Measurements from ENCODE around the gene TLE6.
"Not testable (repeated sequence)": the region's sequence is repeated elsewhere in the genome, so short reads cannot be mapped to it uniquely, and the experiment has no call there.

The TLE6 gene

GRCh38 chr19:3031607-3031867, 54.2 kb downstream of the TLE6 start:
- DNase-seq = no peak

GRCh38 chr19:3033595-3034405, 56.4 kb downstream of the TLE6 start:
- DNase-seq = no peak

DNA sequence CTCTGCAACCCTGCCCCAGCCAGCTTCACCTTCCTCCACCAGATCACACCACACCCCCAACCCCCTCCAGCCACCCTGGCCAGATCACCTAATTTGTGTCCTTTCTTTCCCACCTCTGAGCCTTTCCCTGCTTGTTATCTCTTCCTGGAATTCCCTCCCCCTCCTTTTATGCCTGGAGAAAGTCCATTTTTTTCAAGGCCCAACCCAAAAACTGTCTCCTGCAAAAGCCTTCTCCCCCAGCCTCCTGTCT, 57.0 kb downstream of the TLE6 start:
- no peak for DNase-seq

- DNase-seq = peak; percentile 57
Observed at GRCh38 chr19:3034656-3035541, 57.5 kb downstream of the TLE6 start.

DNA sequence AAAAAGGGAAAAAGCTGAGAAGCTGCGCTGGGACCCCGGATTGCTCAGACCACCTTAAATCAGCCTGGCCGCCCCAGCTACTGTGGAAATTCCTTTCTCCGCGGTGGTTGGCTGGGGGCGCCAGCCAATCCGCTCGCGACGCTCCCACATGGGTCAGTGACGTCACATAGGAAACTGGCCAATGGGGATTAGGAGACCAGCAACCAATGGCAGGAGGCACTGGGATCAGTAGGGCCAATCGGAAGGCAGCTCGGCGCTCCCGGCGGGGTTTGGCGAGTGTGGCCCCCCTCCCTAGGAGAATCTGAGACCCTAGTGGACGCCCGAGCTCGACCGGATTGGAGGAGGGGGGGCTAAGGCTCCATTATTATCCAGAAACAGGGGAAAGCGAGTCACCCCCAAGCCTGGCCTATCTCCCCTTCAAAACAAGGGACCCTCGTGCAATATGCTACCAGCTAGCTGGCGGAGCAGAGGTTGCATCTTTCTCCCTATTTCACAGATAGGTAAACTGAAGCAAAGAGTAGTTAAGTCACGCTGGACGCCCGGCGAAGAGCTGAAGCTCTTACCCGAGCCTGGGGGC, 58.3 kb downstream of the TLE6 start:
- DNase-seq = peak; percentile 98

DNA sequence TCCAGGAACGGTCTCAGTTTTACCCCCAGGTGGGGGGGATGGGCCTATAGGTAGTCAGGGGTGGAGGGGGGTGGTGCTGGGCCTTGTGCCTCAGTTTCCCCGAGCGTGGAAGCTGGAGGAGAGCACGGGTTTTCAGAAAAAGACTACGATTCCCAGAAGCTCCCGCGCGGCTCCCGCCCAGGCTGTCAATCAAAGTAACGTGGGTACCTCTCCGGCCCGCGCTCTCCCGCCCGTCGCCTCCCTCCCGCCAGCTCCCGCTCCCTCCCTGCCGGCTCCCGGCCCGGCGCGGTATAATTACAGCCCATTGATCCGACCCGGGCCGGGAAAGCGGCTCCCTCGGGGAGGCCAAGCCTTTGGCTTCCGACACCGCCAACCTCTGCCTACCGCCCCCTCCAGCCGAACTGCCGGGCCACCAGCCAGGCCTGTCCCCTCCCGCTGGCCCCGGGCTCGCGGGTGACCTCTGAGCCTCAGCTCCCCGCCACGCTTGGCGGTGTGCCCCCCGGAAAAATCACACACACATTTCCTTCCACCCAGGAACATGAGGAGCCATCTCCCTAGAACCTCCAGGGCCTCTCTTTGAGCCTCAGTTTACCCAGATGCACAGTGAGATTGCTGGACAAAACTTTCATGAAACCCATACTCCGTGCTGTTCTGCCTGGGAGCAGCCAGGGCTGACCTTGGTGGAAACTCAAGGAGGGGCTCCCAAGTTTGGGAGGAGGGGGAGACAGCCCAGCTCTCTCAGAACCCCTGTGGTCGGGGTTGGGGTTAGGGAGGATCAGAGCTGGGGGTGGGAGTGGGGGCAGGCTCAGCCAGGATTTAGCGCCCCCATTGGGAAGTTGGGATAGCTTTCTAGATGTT, 59.0 kb downstream of the TLE6 start:
- peak; percentile 95 for DNase-seq

GRCh38 chr19:3036977-3037544, 59.7 kb downstream of the TLE6 start:
- DNase-seq = not testable (repeated sequence)

- DNase-seq = no peak
Observed at GRCh38 chr19:3038214-3038613, 60.9 kb downstream of the TLE6 start.

DNA sequence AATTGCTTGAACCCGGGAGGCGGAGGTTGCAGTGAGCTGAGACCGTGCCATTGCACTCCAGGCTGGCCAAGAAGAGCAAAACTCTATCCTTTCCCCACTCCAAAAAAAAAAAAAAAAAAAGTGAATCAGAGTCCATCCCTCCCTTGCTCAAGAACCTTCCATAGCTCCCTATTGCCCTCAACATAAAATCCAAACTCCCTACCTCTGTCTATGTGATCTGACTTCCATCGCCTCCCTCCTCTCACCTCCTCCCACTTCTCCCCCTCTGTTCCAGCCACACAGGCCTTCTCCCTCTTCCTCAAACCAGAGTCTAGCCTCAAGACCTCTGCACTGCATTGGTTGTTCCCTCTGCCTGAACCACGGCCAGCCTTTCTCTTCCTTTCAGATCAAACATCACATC, 61.8 kb downstream of the TLE6 start:
- DNase-seq = no peak

- DNase-seq = peak; percentile 24
Observed at GRCh38 chr19:3039641-3040077, 62.3 kb downstream of the TLE6 start.

GRCh38 chr19:3041327-3041726, 64.0 kb downstream of the TLE6 start:
- DNase-seq = no peak

DNA sequence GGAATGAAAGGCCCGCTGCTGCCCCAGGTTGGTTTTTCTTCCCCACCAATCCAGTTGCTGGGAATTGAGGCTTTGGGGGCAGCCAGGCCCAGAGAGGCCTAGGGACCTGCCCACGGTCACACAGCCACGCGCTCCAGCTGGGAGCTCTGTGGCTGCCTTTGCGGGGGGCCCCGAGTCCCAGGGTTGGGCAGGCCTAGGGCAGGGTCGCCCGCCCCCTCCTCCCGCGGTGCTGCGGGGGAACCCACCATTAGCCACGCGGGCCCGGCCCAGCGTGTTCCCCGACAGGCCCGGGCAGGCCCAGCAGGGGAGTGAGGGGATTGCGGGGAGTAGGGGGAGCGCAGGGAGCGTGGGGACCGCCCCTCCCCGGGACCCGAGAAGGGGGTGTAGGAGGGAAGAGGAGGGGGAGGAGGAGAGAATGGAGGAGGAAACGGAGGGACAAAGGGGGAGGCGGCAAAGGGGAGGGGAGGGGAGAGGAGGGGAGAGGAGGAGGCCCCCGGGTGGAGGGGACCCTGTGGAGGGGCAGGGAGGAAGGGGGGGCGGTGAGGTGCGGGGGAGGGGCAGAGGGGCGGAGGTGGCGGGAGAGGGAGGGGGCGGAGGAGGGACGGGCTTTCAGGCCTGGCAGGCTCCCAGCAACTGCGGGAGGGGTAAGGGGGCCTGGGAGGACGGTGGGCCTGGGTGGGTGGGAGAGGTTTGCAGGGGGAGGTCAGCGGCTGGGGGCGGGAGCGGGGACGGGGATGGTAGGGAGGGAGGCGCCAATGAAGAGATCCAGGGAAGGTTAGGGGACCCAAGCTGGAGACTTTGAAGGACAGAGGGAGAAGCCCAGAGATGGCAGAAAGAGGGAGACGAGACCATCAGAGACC, 64.6 kb downstream of the TLE6 start:
- no peak for DNase-seq

- no peak for DNase-seq
Observed at GRCh38 chr19:3042621-3043267, 65.4 kb downstream of the TLE6 start.
